Glutamatergic neuron (in vitro differentiated cells): ENCODE results near the gene TRNT1. TPM values are rescaled to one million over a fixed set of nuclear protein-coding genes. Genes with fewer than 3 reads are reported as not detected.

Experiments
- DNase-seq: peaks from one replicate; pipeline ENCODE4 v3.0.0; 2022
- H3K27ac Mint-ChIP-seq: one replicate; pipeline ENCODE4 v1.8.0; 2020; ENCODE audit warnings: mild to moderate bottlenecking, mixed read lengths, inconsistent platforms; ENCODE audit not compliant: unreplicated experiment
- H3K27me3 Mint-ChIP-seq: one replicate; pipeline ENCODE4 v1.8.0; 2020; ENCODE audit warnings: mild to moderate bottlenecking, moderate library complexity, mixed read lengths, inconsistent platforms; ENCODE audit not compliant: unreplicated experiment
- H3K36me3 Mint-ChIP-seq: one replicate; pipeline ENCODE4 v1.8.0; 2020; ENCODE audit warnings: mild to moderate bottlenecking, mixed read lengths, inconsistent platforms; ENCODE audit not compliant: unreplicated experiment
- H3K4me1 Mint-ChIP-seq: one replicate; pipeline ENCODE4 v1.8.0; 2020; ENCODE audit warnings: mild to moderate bottlenecking, low read depth, mixed read lengths, inconsistent platforms; ENCODE audit not compliant: unreplicated experiment
- H3K4me3 Mint-ChIP-seq: one replicate; pipeline ENCODE4 v1.8.0; 2020; ENCODE audit warnings: mild to moderate bottlenecking, mixed read lengths, inconsistent platforms; ENCODE audit not compliant: unreplicated experiment
- H3K9me3 Mint-ChIP-seq: one replicate; pipeline ENCODE4 v1.8.0; 2020; ENCODE audit warnings: mild to moderate bottlenecking, moderate library complexity, mixed read lengths, inconsistent platforms; ENCODE audit not compliant: unreplicated experiment
- CTCF ChIP-seq: fragments of 200-600 bp; sonication (generic); IDR thresholded peaks from one replicate; pipeline ENCODE4 v1.5.0; 2021; ENCODE audit not compliant: partially characterized antibody, unreplicated experiment
- total RNA-seq: library from RNA; stranded (reverse); fragmentation: NEBNext Ultra II Directional; extraction: Animal tissue kit (Norgen Biotek cat#: 25700); gene quantifications from one replicate; pipeline ENCODE4 v1.2.1, GENCODE V29; 2021; ENCODE audit not compliant: unreplicated experiment

TRNT1 gene
- total RNA-seq, 1 donor from 2014 or later: 27.3 TPM

GRCh38 chr3:3084890-3085289 lies 41.9 kb upstream of the TRNT1 start:
- Mint-ChIP-seq H3K9me3 (peaks cover 1% of the 10 kb centered on the region), H3K4me3 (no peak overlapping the region), H3K27ac (no peak overlapping the region), H3K4me1 (peaks cover 10% of the 10 kb centered on the region), H3K27me3 (no peaks in the 10 kb centered on the region), H3K36me3 (no peaks in the 10 kb centered on the region)
- DNase-seq: no peak
- no peak for TF ChIP-seq CTCF

GRCh38 chr3:3085782-3086181 lies 41.0 kb upstream of the TRNT1 start:
- Mint-ChIP-seq H3K4me1 (peaks cover 10% of the 10 kb centered on the region), H3K27me3 (no peaks in the 10 kb centered on the region), H3K36me3 (no peaks in the 10 kb centered on the region), H3K4me3 (no peak overlapping the region), H3K9me3 (peaks cover 1% of the 10 kb centered on the region), H3K27ac (no peak overlapping the region)
- TF ChIP-seq CTCF: no peak
- DNase-seq: no peak

- H3K4me1 Mint-ChIP-seq: peaks cover 10% of the 10 kb centered on the region
- peaks cover 1% of the 10 kb centered on the region for H3K9me3 Mint-ChIP-seq
- no peak overlapping the region for H3K27ac Mint-ChIP-seq
- no peak for TF ChIP-seq CTCF
- no peaks in the 10 kb centered on the region for H3K36me3 Mint-ChIP-seq
- no peaks in the 10 kb centered on the region for H3K27me3 Mint-ChIP-seq
- no peak overlapping the region for H3K4me3 Mint-ChIP-seq
- no peak for DNase-seq
Measured at GRCh38 chr3:3086239-3086638, 40.5 kb upstream of the TRNT1 start.

GRCh38 chr3:3087279-3087678 lies 39.5 kb upstream of the TRNT1 start:
- DNase-seq: no peak
- H3K4me1 Mint-ChIP-seq: peaks cover 10% of the 10 kb centered on the region
- no peaks in the 10 kb centered on the region for H3K27me3 Mint-ChIP-seq
- H3K27ac Mint-ChIP-seq: no peak overlapping the region
- no peak for TF ChIP-seq CTCF
- H3K4me3 Mint-ChIP-seq: no peak overlapping the region
- no peaks in the 10 kb centered on the region for H3K36me3 Mint-ChIP-seq
- peaks cover 1% of the 10 kb centered on the region for H3K9me3 Mint-ChIP-seq

GRCh38 chr3:3087716-3088465 lies 38.8 kb upstream of the TRNT1 start:
- no peak overlapping the region for H3K4me3 Mint-ChIP-seq
- no peak for TF ChIP-seq CTCF
- H3K27me3 Mint-ChIP-seq: no peaks in the 10 kb centered on the region
- H3K9me3 Mint-ChIP-seq: no peaks in the 10 kb centered on the region
- H3K36me3 Mint-ChIP-seq: no peaks in the 10 kb centered on the region
- H3K27ac Mint-ChIP-seq: no peak overlapping the region
- peaks cover 4% of the 10 kb centered on the region for H3K4me1 Mint-ChIP-seq
- no peak for DNase-seq
